GM19395 (cell line): ENCODE data around the gene PTPRT.

ENCODE experiments used
- ATAC-seq: cut with Tn5 transposase; IDR thresholded peaks from one replicate; pipeline ENCODE4 v1.9.1; 2021; ENCODE audit warnings: mild to moderate bottlenecking, moderate library complexity; ENCODE audit not compliant: unreplicated experiment

The PTPRT gene

GRCh38 chr20:42493001-42493400 is 696.7 kb downstream of the PTPRT start:
- no peak for ATAC-seq

GRCh38 chr20:42492290-42492689 is 697.4 kb downstream of the PTPRT start:
- peak; percentile 73 for ATAC-seq

GRCh38 chr20:42485556-42485955 is 704.1 kb downstream of the PTPRT start:
- ATAC-seq = no peak

- ATAC-seq = no peak
Measured at GRCh38 chr20:42484790-42485375, 704.8 kb downstream of the PTPRT start.

GRCh38 chr20:42484335-42484734 is 705.4 kb downstream of the PTPRT start:
- no peak for ATAC-seq

GRCh38 chr20:42483730-42484303 is 705.9 kb downstream of the PTPRT start:
- ATAC-seq = no peak

GRCh38 chr20:42482808-42483207 is 706.9 kb downstream of the PTPRT start:
- ATAC-seq = no peak

GRCh38 chr20:42475773-42476172 is 713.9 kb downstream of the PTPRT start:
- ATAC-seq = no peak

- ATAC-seq = no peak
Measured at GRCh38 chr20:42474646-42475045, 715.1 kb downstream of the PTPRT start.

- no peak for ATAC-seq
Measured at GRCh38 chr20:42472198-42472597, 717.5 kb downstream of the PTPRT start.

GRCh38 chr20:42461965-42462593 is 727.6 kb downstream of the PTPRT start:
- ATAC-seq = no peak

GRCh38 chr20:42461291-42461690 is 728.4 kb downstream of the PTPRT start:
- ATAC-seq = no peak

- ATAC-seq = no peak
Measured at GRCh38 chr20:42447270-42447669, 742.4 kb downstream of the PTPRT start.

GRCh38 chr20:42444799-42445198 is 744.9 kb downstream of the PTPRT start:
- ATAC-seq = no peak

GRCh38 chr20:42443200-42443599 is 746.5 kb downstream of the PTPRT start:
- ATAC-seq = no peak

- ATAC-seq = no peak
Measured at GRCh38 chr20:42442716-42443115, 747.0 kb downstream of the PTPRT start.

- no peak for ATAC-seq
Measured at GRCh38 chr20:42441864-42442331, 747.8 kb downstream of the PTPRT start.

- ATAC-seq = no peak
Measured at GRCh38 chr20:42441196-42441863, 748.4 kb downstream of the PTPRT start.

- ATAC-seq = peak; percentile 98
Measured at GRCh38 chr20:42435230-42435629, 754.5 kb downstream of the PTPRT start.

GRCh38 chr20:42432496-42433334 is 757.0 kb downstream of the PTPRT start:
- ATAC-seq = no peak

- no peak for ATAC-seq
Measured at GRCh38 chr20:42430598-42430997, 759.1 kb downstream of the PTPRT start.
